SK-N-MC (cell line): ENCODE results near the gene LOX.

Source experiments
- EZH2 ChIP-seq: fragments of 200-600 bp; sonication (generic); IDR thresholded peaks from one replicate; pipeline ENCODE4 v1.6.1; 2017; ENCODE audit warnings: antibody characterized with exemption
- POLR2AphosphoS5 ChIP-seq: IDR thresholded peaks from 2 replicates; pipeline ENCODE4 v1.6.1; 2012; ENCODE audit warnings: mild to moderate bottlenecking, low read depth, low read length, borderline replicate concordance

DNA sequence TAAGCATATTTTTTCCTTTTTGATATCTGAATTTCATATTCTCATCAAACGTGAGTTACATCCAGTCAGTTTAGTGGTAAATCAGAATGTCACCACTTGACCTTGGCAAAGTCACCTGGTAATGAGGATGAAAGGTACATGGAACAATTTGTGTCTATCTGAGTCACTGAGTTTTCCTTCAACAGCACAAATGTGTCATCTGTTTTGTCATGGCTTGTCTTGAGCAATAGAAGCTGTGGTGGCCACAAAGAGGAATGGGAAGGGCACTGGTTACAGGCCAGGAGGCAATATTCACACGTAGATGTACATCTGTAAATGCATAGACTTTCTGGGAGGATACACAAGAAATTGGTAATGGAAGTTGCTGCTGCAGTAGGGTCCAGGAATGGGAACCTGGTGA, 42.9 kb upstream of the LOX start:
- TF ChIP-seq EZH2 (no peak), POLR2AphosphoS5 (no peak)
